ENCODE data around the gene SYT1.
"Not testable (repeated sequence)": the region's sequence is repeated elsewhere in the genome, so short reads cannot be mapped to it uniquely, and the experiment has no call there.

The SYT1 gene

DNA sequence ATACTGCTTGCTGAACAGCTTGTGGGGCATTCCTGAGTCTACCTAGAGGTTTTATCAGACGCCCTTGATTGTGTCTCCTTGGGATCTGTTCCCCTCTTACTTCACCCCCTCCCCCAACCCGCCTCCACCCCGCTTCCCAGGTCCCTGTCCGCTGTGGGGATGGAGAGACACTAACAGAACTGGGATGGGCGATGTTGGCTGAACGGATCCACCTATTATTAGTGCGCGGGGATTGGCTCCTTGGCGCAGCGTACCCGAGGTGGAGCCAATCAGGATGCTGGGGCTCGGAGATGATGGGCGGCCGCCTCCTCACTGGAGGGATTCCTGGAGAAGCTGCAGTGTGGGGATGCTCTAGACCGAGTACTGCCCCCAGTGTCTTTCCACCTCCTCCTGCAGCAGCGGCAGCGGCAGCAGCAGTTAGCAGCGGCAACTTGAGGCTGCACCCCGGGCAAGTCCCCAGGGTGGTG lies at the start of gene SYT1:
TSS of gene SYT1 (plus strand) at position 372 of the 467 bp plus-strand sequence.
- DNase-seq = peak; percentile 53

DNA sequence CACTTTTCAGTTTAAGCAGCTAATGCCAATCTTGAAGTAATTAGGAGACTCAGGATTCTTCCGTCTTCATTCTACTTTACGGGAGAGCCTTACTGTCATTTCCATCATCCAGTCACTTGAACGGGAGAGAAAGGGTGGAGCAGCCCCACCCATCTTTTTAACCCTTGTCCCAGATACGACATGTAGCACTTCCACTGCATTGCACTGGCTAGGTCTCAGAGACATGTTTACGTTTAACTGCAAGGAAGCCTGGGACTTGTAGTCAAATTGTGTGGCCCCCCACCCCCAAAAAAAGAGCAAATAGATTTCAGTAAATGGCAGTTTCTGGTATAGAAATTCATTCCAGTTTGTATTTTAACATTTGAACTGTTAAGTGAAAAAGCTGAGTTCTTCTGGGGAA lies 46.1 kb upstream of the SYT1 start:
- DNase-seq = no peak

DNA sequence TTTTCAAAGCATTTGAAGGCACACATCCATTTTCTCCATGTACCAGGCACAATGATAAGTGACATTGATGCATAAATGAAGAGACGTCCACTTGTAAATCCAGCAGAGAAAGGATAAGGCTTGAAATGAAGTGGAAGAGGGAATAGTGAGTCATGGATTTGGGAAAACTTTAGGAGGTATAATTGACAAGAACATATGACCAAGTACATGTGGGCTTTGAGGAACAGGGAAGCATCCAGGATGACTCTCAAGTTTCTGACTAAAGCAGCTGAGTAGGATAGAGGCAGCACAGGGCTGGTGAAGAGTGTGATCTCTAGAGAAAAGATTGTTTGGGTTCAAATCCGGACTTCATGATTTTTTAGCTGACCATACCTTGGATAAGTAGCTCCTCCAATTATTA lies 43.6 kb upstream of the SYT1 start:
- DNase-seq = no peak

DNA sequence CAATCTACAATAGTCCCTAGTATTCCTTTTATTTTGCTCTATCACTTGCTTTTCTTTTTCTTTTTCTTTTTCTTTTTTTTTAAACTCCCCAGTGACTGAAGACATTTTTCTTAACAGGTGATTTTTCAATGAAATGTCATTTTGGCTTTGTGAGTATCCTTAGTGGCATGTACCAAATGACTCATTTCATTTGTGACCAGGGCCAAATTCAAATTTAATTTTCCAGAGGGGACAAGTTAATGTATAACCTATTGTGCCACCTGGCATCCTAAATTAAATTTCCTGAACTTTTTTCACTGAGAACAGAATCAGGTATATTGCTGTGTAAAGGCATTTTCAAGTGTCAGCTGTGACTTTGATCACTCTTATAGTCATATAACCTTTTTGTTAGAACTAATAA lies 39.7 kb upstream of the SYT1 start:
- no peak for DNase-seq

DNA sequence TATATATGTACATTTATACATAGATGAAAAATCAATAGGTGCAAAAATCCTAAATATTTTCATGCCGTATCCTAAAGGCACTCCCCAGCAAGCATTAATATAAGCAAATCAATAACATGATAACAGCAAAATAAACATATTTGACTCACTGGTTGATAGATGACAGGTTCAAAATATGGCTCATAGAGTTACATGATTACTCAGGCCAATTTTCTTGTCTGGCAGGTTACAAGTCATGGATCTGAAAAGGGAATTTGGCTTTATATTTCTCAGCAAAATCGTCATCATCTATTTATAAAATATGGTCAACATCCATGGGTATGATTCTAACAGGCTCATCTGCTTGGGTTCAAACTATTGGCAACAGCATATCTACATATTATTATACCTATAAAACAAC lies 34.9 kb upstream of the SYT1 start:
- no peak for DNase-seq

DNA sequence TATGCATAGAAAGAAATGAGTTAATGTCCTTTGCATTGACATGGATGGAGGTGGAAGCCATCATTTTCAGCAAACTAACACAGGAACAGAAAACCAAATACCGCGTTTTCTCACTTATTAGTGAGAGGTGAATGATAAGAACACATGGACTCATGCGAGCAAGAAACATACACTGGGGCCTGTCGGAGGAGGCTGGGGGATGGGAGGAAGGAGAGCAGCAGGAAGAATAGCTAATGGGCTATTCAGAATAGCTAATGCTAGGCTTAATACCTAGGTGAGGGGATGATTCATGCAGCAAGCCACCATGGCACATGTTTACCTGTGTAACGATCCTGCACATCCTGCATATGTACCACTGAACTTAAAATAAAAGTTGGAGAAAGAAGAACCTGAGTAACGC lies 29.1 kb upstream of the SYT1 start:
- no peak for DNase-seq

DNA sequence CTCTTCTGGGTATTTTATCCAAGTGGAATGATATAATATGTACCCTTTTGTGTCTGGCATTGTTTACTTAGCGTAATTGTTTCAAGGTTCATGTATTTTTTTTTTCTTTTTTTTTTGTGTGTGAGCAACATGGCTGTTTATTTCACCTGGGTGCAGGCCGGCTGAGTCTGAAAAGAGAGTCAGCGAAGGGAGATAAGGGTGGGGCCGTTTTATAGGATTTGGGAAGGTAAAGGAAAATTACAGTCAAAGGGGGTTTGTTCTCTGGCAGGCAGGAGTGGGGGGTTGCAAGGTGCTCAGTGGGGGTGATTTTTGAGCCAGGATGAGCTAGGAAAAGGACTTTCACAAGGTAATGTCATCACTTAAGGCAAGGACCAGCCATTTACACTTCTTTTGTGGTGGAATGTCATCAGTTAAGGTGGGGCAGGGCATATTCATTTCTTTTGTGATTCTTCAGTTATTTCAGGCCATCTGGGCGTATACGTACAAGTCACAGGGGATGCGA lies 24.0 kb upstream of the SYT1 start:
- DNase-seq = not testable (repeated sequence)

DNA sequence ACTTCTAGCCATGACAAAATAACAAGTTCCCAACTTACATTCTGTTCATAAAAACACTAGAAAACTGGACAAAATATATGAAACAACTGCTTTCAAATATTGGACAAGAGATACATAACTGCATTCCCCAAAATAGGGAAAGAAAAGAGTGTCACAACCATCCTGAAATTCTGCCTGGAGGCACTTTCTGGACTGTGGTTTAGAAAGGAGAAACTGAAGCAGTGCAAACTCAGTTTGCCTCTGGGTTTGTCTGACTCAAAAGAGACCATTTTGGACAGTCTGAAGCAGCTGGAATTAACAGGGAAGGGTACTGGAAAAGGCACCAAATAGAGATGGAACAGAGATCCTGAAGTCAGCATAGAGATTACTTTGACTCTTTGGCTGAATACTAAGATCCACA lies 11.3 kb upstream of the SYT1 start:
- no peak for DNase-seq

DNA sequence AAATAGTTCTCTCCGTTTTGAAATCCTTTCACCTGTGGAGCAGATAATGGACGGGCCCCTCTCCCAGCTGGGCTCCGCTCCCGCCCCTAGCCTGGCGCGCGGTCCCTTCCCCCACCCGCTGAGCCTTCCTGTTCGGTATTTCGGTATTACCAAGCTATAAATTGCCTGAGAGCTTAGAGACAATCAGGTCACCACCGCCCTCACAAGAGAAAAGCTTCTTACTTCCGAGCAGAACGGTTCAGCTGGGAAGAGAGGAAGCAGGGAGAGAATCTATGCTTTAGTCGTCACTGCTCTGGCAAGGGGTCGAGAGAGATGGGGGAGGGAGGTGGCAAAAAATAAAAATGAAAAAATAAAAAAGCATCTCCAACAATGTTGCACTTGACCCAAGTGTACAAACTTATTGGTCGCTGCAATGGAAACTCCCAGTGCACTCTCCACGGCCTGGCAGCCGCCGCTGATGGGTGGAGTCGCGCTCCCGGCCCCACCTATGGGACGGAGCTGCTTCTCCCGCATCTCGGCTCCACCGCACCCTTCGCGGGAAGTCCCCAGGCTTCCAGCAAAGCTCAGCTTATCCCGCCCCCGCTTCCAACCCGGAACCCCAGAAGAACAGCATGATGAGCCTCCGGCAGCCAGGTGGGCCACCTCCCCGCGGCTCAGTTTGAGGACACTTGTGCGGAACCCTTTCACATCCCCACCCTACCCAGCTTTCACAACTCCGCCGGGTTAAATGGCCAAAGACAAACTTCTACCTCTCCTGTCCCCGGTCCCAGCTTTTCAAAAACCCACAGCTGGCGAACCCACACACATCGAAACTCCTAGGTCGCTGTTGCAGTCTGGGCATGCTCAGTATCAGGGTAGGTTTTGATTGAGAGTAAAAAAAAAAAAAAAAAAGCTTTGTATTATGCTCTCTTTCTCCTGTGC lies 832 bp upstream of the SYT1 start:
- peak; percentile 50 for DNase-seq

DNA sequence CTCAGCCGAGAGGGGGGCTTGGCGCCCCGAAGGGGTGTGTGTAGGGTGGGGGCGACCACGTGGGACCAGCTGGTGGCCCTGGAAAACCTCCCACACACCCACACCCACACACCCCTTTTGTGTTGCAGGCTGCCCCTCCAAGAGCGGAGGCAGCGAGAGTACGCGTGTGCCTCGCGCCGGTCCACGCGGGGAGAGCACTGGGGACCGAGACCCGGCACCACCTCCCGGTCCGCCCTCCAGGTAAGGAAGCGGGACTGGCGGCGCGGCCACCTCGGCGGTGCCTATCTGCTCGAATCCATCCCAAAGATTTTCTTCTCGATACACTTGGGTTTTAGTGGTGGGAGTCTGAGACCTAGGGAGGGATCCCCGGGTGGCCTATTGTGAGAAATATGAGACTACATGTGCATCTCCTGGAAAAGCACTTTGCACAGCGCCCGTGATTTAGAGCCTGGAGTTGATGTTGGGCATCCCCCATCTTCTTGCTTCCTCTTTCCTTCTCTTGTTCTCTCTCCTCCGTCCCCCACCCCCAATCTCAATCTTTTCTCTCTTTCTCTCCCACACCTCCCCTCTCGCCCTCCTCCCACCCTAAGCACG lies 393 bp downstream of the SYT1 start:
- no peak for DNase-seq

DNA sequence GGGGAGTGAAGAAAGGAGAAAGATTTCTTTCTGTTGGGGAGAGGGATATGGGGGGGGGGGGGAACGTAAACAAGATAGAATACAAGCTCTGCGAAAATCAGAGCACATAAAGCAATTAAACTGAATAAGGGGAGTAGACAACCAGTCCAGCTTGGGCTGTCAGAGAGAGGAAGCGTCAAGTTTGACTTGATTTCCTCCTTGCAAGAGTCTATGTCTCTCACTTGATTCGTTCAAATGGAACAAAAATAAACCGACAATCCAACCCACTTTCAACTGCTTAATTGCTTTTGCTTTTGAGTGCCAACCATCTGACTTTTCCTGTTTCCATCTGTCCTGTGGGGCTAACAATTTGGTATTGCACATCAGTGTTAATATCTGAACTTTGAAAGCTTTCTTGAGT lies 942 bp downstream of the SYT1 start:
- DNase-seq = no peak

DNA sequence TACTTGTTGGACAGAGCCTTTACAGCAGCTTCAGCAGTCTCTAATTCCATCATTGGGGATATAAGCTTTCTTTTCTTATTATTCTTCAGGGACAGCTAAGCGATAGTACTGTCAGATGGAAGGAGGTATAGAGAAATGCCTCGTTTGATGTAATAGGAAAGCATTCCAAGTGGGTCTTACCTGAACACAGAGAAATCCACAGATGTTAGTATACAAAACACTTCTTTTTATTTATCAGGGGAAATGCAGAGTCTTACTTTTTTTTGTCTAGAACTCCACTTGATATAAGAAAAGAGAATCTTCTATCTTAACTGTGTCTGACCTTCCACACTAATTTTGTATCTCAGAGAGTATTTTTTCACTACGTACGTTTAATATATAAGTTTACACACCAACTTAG lies 1.9 kb downstream of the SYT1 start:
- no peak for DNase-seq

DNA sequence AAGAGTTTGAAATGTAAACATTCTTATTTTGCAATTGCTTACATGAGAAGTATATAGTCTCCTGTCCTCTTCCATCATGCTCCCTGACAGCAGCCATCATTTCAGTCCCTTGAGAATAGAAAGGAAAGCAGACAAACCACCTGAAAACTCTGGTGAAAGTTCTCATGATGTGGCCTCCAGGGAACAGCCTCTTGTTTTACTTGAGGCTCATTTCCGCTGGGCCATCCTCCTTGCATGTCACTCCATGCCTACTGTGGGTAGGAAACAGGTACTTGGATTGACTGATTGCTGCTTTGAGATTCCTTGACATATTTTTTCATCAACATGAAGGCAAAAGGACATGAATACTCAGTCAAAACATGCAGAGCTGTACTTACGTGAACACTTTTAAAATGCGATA lies 6.0 kb downstream of the SYT1 start:
- no peak for DNase-seq

DNA sequence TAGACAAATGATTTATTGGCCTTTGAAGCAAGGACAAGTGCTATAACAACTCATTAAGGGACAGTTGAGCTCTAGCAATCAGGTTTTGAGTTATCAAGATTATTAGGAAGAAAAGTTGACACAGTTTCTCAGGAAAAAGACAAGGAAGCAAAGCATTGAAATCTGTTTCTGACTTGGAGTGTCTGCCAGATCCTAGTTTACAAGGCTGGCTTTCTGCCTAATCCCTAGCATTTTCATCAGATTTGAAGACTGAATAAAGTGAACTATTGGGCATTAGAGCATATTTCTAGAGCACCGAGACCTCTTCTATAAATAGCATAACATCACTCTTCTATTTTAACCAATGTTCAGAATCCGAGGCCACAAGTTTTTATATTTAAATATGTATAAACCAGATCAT lies 7.0 kb downstream of the SYT1 start:
- DNase-seq = no peak

DNA sequence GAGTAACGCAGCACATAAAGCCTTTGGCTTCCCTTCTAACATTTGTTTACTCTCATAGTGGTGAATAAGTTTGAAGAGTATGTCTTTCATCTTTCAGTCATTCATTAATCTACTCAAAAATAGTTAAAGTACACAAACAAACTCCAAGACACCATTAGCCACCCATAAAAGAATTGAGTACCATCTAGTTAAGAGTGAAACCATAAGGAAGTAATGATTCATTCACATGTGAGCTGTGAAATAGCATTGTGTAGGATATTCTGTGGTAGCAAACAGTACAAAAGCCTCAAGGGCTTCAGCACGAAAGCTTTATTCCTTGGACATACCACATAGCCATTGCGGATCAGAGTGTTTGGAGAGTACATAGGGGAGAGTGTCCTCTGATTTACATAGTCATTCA lies 13.9 kb downstream of the SYT1 start:
- no peak for DNase-seq

DNA sequence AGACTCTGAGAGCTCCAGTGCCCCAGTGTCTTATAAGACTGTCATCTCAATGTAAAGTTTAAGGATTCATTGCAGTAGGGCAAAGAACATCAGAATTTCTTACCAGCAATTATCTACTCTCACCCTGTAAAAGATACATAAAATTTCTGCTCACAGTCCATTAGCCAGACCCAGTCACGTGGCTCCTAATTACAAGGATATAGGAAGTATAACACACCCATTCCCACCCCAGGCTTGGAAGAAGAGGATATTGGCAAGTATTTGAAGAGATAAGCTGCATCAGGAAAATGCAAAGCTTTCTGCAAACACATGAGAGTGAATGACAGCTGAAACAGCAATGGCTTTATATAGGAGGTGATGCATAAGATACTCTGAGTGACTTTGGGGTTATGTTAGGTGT lies 14.3 kb downstream of the SYT1 start:
- no peak for DNase-seq

DNA sequence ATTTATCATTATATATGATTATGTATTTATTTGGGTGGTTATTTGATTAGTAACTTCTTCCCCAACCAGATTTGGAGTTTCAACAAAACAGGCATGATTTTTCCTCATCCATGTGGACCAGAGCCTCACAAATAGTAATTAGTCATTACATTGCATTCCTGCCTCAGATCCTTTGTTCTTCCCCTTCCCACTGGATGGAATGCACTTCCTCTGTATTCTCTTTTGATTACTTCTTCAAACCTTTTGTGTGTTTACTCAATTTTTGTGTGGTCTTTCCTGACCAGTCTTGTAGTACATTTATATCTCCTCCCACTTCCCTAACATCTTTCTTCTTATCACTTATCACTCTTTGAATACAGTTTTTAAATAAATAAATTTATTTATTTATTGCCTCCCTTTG lies 15.5 kb downstream of the SYT1 start:
- DNase-seq = no peak

DNA sequence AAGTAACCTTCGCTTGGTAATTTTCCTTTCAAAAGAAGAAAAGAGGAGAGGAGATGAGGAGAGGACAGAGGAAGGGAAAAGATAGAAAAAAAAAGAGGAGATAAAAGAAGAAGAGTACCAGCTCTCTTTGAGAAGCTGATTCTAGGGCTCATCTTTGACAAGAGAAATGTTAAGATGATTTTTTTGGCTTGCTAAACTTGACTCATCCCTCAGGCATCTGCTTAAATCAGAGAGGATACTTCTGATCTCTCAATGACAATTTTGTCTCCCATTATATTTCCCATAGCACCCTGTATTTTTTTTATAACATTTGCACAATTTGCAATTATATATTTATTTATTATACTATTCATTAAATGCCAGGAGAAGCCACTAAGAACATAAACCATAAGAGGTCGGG lies 17.1 kb downstream of the SYT1 start:
- DNase-seq = no peak

DNA sequence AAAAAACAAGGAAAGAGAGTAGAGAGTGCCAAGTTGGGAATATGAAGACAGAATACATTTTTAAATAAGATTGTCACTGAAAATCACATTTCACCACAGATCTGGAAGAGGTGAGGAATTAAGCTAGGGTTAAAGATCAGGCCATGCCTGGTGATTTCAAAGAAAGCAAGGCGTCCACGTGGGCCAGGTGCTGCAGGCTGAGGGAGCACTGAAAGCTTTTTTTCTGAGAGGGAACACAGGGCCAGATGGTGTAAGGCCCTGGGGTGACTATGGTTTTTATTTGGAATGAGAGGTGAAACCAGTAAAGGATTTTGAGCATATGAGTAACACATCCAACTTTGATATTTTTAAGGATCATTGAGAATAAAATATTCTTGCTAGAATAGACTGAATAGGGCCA lies 20.9 kb downstream of the SYT1 start:
- no peak for DNase-seq

DNA sequence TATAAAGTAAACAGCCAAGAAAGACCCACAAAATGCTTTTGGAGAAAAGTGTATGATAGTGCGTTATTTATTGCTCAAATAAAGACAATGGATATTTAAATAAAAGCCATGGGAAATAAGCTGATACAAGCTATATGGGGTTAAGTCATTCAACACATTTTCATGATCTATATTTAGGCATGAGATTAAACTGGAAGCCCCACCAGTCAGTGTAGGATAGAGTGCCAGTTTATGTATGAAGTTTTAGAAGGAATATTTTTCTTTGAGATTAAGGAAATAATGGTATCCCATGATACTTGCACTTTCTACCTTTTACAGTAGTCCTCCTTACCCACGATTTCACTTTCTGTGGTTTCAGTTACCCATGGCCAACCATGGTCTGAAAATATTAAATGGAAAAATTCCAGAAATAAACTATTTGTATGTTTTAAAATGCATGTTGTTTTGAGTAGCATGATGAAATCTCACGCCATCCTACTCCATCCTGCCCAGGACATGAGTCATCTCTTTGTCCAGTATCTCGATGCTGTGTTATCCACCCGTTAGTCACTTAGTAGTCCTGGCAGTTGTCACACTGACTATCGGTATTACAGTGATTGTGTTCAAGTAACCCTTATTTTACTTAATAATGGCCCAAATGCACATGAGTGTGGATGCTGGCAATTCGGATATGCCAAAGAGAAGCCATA lies 22.3 kb downstream of the SYT1 start:
- no peak for DNase-seq

DNA sequence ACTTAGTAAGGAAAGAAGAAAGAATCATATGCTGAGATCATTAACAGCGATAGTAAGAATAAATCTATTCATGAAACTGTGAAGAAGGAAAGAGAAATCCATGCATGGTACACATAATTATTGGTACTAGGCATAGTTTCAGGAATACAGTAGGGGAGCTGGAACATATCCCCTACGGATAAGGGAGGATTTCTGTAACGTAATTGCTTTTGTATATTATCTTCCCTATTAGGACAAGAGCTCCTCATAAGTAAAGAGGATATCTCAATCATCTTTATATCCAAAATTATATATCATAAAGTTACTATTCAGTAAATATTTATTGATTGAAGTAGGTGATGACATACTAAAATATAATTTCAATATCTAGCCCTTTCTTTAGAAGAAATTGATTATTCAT lies 22.9 kb downstream of the SYT1 start:
- DNase-seq = no peak

DNA sequence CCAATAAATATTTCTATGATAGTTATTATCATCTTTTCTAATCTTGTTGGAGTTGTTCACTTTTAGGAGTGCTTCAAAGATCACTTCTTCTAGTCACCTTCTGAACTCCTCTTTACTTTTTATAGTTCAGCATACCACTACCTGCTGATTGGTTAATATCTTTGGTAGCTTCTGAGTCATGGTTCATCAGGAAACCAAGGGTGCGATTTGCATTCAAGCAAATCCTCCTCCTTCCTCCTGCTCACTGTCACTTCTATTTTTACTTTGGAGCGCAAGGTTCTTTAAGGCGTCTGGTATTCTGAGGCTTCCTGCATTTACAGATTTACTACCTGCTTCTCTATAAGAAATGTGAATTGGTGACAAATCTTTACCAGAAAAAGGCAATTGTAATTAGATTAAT lies 24.0 kb downstream of the SYT1 start:
- no peak for DNase-seq

DNA sequence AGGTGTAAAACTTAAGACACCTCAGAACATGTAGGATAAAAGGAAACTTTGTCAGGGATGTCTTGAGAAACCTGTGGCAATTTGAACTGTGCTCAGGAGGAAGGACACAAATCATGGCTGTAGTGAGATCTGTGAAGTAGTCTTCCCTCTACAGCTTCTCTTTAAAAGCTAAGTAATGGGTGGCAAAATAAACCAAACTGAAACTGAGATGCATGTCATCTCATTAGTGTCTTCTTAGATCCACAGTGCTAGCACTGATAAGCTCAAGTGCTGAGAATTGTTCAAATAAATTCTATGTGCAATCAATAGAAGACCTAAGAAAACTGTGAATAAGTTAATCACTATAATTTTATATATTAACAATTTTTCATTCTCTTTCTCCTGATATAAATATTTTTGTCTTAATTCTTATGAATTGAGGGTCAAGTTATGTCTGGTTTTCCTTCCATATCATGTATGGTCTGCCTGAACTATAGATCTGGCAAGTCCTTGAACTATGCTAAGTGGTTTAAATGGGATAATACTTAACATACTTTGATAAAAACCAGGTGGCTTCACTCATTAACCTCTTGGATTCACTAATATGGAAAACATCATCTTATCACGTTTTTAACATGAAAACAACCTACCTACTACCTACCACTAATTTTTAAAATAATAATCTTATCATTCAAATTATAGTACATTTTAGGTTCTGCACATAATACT lies 27.2 kb downstream of the SYT1 start:
- no peak for DNase-seq

Data from femur (tissue), 1 donor.